ENCODE measurements around the gene SLC35F6. TPM values are rescaled to one million over a fixed set of nuclear protein-coding genes. Genes with fewer than 3 reads are reported as not detected.

SLC35F6 gene
- total RNA-seq, 1 experiment from 2014 or later = 67.3 TPM

GRCh38 chr2:26778507-26778906 lies 14.4 kb downstream of the SLC35F6 start:
- DNase-seq (ENCODE audit: low read depth, low spot score) (no peak), ATAC-seq (no peak)
- Histone ChIP-seq H3K4me3 (ENCODE audit: low read depth in 2 of 2, low read length in 2 of 2) (no peak overlapping the region), H3K27ac (ENCODE audit: low read length) (no peak overlapping the region), H3K36me3 (ENCODE audit: control insufficient read depth, insufficient read depth, low read length) (peaks cover 5% of the 10 kb centered on the region), H3K27me3 (ENCODE audit: control insufficient read depth, insufficient read depth, low read length) (no peaks in the 10 kb centered on the region), H3K9me3 (ENCODE audit: control insufficient read depth, insufficient read depth, low read depth, low read length) (no peaks in the 10 kb centered on the region), H3K4me1 (ENCODE audit: control insufficient read depth, insufficient read depth, low read length) (peaks cover 5% of the 10 kb centered on the region; the same call in 1 of the 2 replicates)
- ChIA-PET CTCF (no interaction called here), POLR2A (no interaction called here)
- TF ChIP-seq REST (IDR thresholded peaks at IDR 0.05; ENCODE audit: insufficient read depth in 1 of 2, low read depth in 2 of 2, low read length in 1 of 2) (no peak), POLR2AphosphoS5 (IDR thresholded peaks at IDR 0.05; ENCODE audit: low read depth, low read length) (no peak), SIN3A (IDR thresholded peaks at IDR 0.05; ENCODE audit: borderline replicate concordance, insufficient read depth, low read depth, low read length) (no peak), TCF7L2 (IDR thresholded peaks at IDR 0.05; ENCODE audit: low read depth, low read length) (no peak)
- TF ChIP-seq, protein P1, sequence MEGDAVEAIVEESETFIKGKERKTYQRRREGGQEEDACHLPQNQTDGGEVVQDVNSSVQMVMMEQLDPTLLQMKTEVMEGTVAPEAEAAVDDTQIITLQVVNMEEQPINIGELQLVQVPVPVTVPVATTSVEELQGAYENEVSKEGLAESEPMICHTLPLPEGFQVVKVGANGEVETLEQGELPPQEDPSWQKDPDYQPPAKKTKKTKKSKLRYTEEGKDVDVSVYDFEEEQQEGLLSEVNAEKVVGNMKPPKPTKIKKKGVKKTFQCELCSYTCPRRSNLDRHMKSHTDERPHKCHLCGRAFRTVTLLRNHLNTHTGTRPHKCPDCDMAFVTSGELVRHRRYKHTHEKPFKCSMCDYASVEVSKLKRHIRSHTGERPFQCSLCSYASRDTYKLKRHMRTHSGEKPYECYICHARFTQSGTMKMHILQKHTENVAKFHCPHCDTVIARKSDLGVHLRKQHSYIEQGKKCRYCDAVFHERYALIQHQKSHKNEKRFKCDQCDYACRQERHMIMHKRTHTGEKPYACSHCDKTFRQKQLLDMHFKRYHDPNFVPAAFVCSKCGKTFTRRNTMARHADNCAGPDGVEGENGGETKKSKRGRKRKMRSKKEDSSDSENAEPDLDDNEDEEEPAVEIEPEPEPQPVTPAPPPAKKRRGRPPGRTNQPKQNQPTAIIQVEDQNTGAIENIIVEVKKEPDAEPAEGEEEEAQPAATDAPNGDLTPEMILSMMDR (IDR thresholded peaks at IDR 0.05) = no peak
- BruUV-seq (replicated peaks) = no TSS peak
- in situ Hi-C loops (cut with HindIII; ENCODE audit: low pct_unique_long_range_greater_than_20kb, low sequenced_read_pairs) = no loop called here
- intact Hi-C loops (cut with micrococcal nuclease; ENCODE audit: unreplicated experiment) = no loop called here

GRCh38 chr2:26780203-26780760 lies 16.2 kb downstream of the SLC35F6 start:
- no peaks in the 10 kb centered on the region for H3K27me3 ChIP-seq (ENCODE audit: control insufficient read depth, insufficient read depth, low read length)
- no peak overlapping the region for H3K27ac ChIP-seq (ENCODE audit: low read length)
- ChIA-PET POLR2A (no interaction called here), CTCF (no interaction called here)
- no peak for TF ChIP-seq SIN3A (IDR thresholded peaks at IDR 0.05; ENCODE audit: borderline replicate concordance, insufficient read depth, low read depth, low read length)
- TF ChIP-seq TCF7L2 (IDR thresholded peaks at IDR 0.05; ENCODE audit: low read depth, low read length) = no peak
- no peak for TF ChIP-seq REST (IDR thresholded peaks at IDR 0.05; ENCODE audit: insufficient read depth in 1 of 2, low read depth in 2 of 2, low read length in 1 of 2)
- TF ChIP-seq, protein P1 (IDR thresholded peaks at IDR 0.05) = no peak
- TF ChIP-seq POLR2AphosphoS5 (IDR thresholded peaks at IDR 0.05; ENCODE audit: low read depth, low read length) = no peak
- DNase-seq (ENCODE audit: low read depth, low spot score) (no peak), ATAC-seq (no peak)
- H3K36me3 ChIP-seq (ENCODE audit: control insufficient read depth, insufficient read depth, low read length) = peaks cover 5% of the 10 kb centered on the region
- intact Hi-C loops (cut with micrococcal nuclease; ENCODE audit: unreplicated experiment) = no loop called here
- no peak overlapping the region for H3K4me3 ChIP-seq (ENCODE audit: low read depth in 2 of 2, low read length in 2 of 2)
- no TSS peak for BruUV-seq (replicated peaks)
- no peaks in the 10 kb centered on the region for H3K9me3 ChIP-seq (ENCODE audit: control insufficient read depth, insufficient read depth, low read depth, low read length)
- in situ Hi-C loops (cut with HindIII; ENCODE audit: low pct_unique_long_range_greater_than_20kb, low sequenced_read_pairs) = no loop called here
- peaks cover 11% of the 10 kb centered on the region for H3K4me1 ChIP-seq (ENCODE audit: control insufficient read depth, insufficient read depth, low read length)
